ENCODE data around the gene GRK5. TPM values are rescaled to one million over a fixed set of nuclear protein-coding genes. Genes with fewer than 3 reads are reported as not detected.

The GRK5 gene
- total RNA-seq, 1 experiment from 2014 or later, result 1.2 TPM

GRCh38 chr10:119159332-119159731, 48.0 kb upstream of the GRK5 start:
- H4K8ac ChIP-seq (replicated peaks; ENCODE audit: insufficient read length, low read depth, low read length), result no peak overlapping the region
- H4K20me1 ChIP-seq (ENCODE audit: control insufficient read depth, insufficient read depth, insufficient read length), result no peaks in the 10 kb centered on the region
- H3K4me1 ChIP-seq (ENCODE audit: insufficient read depth, low read length), result no peaks in the 10 kb centered on the region
- H2BK5ac ChIP-seq (ENCODE audit: insufficient read length, low read length), result no peak overlapping the region
- no peak overlapping the region for H2BK12ac ChIP-seq (ENCODE audit: insufficient read length, low read depth, low read length)
- no CpG with 5 or more reads among the region's 8 CpGs for WGBS (ENCODE audit: extremely low coverage, insufficient read length, low lambda C conversion rate)
- no peaks in the 10 kb centered on the region for H3K79me2 ChIP-seq (ENCODE audit: insufficient read depth, low read length)
- no peak overlapping the region for H3K9ac ChIP-seq (ENCODE audit: extremely low read depth, insufficient read length, low read length)
- Mint-ChIP-seq H3K4me3 (no peak overlapping the region; a peak in 1 of 5 replicates), H3K4me1 (no peaks in the 10 kb centered on the region), H3K9me3 (no peaks in the 10 kb centered on the region), H3K36me3 (ENCODE audit: insufficient read depth in 1 of 3, low read depth in 3 of 3) (peaks cover 6 to 53% (median 25%) of the 10 kb centered on the region in 3 experiments; a peak in 6 of 7 replicates), H3K27me3 (ENCODE audit: low read depth) (no peaks in the 10 kb centered on the region), H3K27ac (peak overlapping the region; percentile 36 to 53 (median 36); a peak in 3 of 7 replicates)
- H4K5ac ChIP-seq (ENCODE audit: insufficient read length, low read depth, low read length), result no peak overlapping the region
- H3K18ac ChIP-seq (ENCODE audit: insufficient read length, low read depth, low read length), result no peak overlapping the region
- H3K14ac ChIP-seq (ENCODE audit: insufficient read depth, low read length), result no peak overlapping the region
- no peak overlapping the region for H3K56ac ChIP-seq (ENCODE audit: insufficient read length, low read depth, low read length)
- no peak overlapping the region for H2AK5ac ChIP-seq (ENCODE audit: insufficient read length, low read length)
- no peak overlapping the region for H3K4me2 ChIP-seq (ENCODE audit: insufficient read depth, insufficient read length, low read length)
- no peaks in the 10 kb centered on the region for H3K79me1 ChIP-seq (ENCODE audit: insufficient read depth, low read depth, low read length, poor library complexity, severe bottlenecking)
- H3K4ac ChIP-seq (ENCODE audit: low read depth, low read length), result no peak overlapping the region
- no peak overlapping the region for H3K27ac ChIP-seq (ENCODE audit: insufficient read length, low read depth, low read length)
- H3K23ac ChIP-seq (ENCODE audit: insufficient read length, low read depth, low read length), result no peak overlapping the region
- no peak overlapping the region for H2AFZ ChIP-seq (ENCODE audit: low read length)
- DNase-seq, result no peak
- H3K27me3 ChIP-seq (ENCODE audit: insufficient read depth, low read length), result no peaks in the 10 kb centered on the region
- no peaks in the 10 kb centered on the region for H3K23me2 ChIP-seq (ENCODE audit: insufficient read length, low read depth, low read length, poor library complexity, severe bottlenecking)
- no peak overlapping the region for H2BK15ac ChIP-seq (ENCODE audit: low read depth, low read length)
- no peak overlapping the region for H2BK20ac ChIP-seq (ENCODE audit: low read depth, low read length, poor library complexity, severe bottlenecking)
- H2BK120ac ChIP-seq (ENCODE audit: low read depth, low read length, poor library complexity, severe bottlenecking), result no peak overlapping the region
- no peak for TF ChIP-seq CTCF (conservative IDR thresholded peaks at IDR 0.05)
- H3K9me3 ChIP-seq (ENCODE audit: control insufficient read depth, low read depth, low read length), result no peaks in the 10 kb centered on the region
- no peak overlapping the region for H4K91ac ChIP-seq (ENCODE audit: insufficient read length, low read depth, low read length)
- no peak overlapping the region for H3T11ph ChIP-seq (ENCODE audit: low read length)

All from H9 (cell line).